Nephron progenitor cell (in vitro differentiated cells): Measurements from ENCODE around the gene NALCN.

ENCODE experiments used
- DNase-seq: peaks from one replicate; pipeline ENCODE4 v3.0.0; 2021
- H3K27ac Mint-ChIP-seq: 2 replicates; pipeline ENCODE4 v1.8.0; 2021; ENCODE audit warnings: mild to moderate bottlenecking, moderate library complexity, mixed read lengths
- H3K27me3 Mint-ChIP-seq: 2 replicates; pipeline ENCODE4 v1.8.0; 2021; ENCODE audit warnings: mild to moderate bottlenecking, low read depth, mixed read lengths; ENCODE audit not compliant: poor library complexity
- H3K36me3 Mint-ChIP-seq: 2 replicates; pipeline ENCODE4 v1.8.0; 2021; ENCODE audit warnings: low read depth, mixed read lengths
- H3K4me1 Mint-ChIP-seq: 2 replicates; pipeline ENCODE4 v1.8.0; 2021; ENCODE audit warnings: mixed read lengths
- H3K4me3 Mint-ChIP-seq: 2 replicates; pipeline ENCODE4 v1.8.0; 2021; ENCODE audit warnings: mild to moderate bottlenecking, moderate library complexity, mixed read lengths
- H3K9me3 Mint-ChIP-seq: 2 replicates; pipeline ENCODE4 v1.8.0; 2021; ENCODE audit warnings: mild to moderate bottlenecking, moderate library complexity, mixed read lengths
- TF ChIP-seq, protein P1 (sequence below): fragments of 200-600 bp; sonication (generic); IDR thresholded peaks from 2 replicates; pipeline ENCODE4 v1.5.0; 2021; ENCODE audit warnings: antibody characterized with exemption

Gene NALCN

DNA sequence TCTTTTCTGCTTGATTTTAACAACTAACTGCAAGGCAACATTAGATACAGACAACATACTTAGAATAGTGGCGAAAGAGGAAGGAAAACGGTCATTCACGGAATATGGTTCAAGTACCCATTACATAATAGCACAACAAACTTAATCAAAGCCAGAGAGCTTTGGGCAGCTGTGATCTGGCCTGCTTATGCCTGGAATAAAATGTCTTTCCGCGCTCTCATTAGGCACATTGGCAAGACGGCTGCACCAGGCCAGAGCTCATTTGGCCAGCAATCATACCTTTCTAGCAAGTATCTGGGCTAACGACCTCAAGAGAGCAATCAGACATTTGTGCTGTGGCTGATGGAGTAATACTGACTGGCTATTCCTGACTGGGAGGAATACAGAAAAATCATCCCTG lies 112.8 kb downstream of the NALCN start:
- Mint-ChIP-seq H3K9me3 (no peaks in the 10 kb centered on the region), H3K27me3 (peaks cover 7% of the 10 kb centered on the region), H3K27ac (no peak overlapping the region), H3K4me3 (no peak overlapping the region), H3K36me3 (no peaks in the 10 kb centered on the region), H3K4me1 (no peaks in the 10 kb centered on the region)
- TF ChIP-seq, protein P1, sequence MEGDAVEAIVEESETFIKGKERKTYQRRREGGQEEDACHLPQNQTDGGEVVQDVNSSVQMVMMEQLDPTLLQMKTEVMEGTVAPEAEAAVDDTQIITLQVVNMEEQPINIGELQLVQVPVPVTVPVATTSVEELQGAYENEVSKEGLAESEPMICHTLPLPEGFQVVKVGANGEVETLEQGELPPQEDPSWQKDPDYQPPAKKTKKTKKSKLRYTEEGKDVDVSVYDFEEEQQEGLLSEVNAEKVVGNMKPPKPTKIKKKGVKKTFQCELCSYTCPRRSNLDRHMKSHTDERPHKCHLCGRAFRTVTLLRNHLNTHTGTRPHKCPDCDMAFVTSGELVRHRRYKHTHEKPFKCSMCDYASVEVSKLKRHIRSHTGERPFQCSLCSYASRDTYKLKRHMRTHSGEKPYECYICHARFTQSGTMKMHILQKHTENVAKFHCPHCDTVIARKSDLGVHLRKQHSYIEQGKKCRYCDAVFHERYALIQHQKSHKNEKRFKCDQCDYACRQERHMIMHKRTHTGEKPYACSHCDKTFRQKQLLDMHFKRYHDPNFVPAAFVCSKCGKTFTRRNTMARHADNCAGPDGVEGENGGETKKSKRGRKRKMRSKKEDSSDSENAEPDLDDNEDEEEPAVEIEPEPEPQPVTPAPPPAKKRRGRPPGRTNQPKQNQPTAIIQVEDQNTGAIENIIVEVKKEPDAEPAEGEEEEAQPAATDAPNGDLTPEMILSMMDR = no peak
- DNase-seq = no peak

DNA sequence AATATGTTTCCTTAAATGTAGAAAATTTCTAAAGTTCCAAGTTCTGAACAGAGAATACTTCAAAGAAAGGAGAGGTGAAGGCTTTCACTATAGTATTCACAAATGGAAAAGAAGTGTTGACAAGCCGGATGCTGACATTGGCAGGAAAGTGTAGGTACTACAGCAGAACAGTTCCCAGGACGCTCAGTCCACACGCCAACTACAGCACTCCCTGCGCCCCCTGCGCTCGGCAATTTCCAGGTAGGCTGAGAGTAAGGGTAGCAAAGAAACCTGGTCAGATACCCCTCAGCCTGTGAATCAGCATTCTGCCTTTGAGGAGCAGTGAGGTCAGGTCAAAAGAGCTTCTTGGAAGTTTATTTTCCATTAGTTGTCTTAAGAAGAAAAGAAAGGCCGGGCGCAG lies 115.3 kb downstream of the NALCN start:
- H3K4me1 Mint-ChIP-seq = no peaks in the 10 kb centered on the region
- no peaks in the 10 kb centered on the region for H3K36me3 Mint-ChIP-seq
- TF ChIP-seq, protein P1 = no peak
- H3K27me3 Mint-ChIP-seq = no peaks in the 10 kb centered on the region
- no peak overlapping the region for H3K27ac Mint-ChIP-seq
- no peak for DNase-seq
- peaks cover 3% of the 10 kb centered on the region for H3K9me3 Mint-ChIP-seq
- H3K4me3 Mint-ChIP-seq = no peak overlapping the region

DNA sequence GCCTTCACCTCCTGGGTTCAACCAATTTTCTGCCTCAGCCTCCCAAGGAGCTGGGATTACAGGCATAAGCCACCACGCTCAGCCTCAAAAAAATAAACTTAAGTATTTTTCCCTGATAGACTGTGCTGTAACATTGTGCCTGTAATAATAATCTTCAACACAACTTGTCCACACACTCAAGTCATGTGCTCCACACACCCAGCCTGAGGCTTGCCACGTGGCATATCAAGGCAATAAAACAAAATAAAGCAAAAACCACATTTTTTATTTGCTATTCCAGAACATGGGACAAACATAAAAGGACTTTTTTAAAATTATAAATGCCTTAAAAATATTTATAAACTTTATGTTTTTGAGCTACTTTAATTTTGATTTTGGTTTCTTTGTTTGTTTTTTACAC lies 115.8 kb downstream of the NALCN start:
- H3K36me3 Mint-ChIP-seq = no peaks in the 10 kb centered on the region

DNA sequence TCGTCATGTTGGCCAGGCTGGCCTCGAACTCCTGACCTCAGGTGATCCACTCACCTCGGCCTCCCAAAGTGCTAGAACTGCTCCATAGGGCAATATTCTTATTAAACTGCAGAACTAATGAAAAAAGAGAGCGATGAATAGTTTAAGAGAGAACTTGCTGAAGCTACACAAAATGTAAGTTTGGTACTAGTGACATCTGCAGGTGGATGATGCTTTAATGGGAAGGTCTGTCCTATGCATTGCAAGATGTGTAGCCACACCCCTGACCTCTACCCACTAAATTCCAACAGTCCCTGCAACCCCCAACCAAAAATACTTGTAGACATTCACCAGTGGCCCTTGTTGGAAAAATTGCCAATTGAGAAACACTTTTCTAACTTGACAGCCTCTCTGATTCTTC lies 117.8 kb downstream of the NALCN start:
- Mint-ChIP-seq H3K9me3 (peaks cover 9% of the 10 kb centered on the region), H3K4me1 (no peaks in the 10 kb centered on the region), H3K27me3 (no peaks in the 10 kb centered on the region), H3K36me3 (no peaks in the 10 kb centered on the region), H3K4me3 (no peak overlapping the region), H3K27ac (no peak overlapping the region)
- TF ChIP-seq, protein P1 = no peak
- no peak for DNase-seq

More for the DNA sequence above, 115.8 kb downstream of the NALCN start:
- no peak overlapping the region for H3K27ac Mint-ChIP-seq
- H3K9me3 Mint-ChIP-seq = peaks cover 5% of the 10 kb centered on the region
- DNase-seq = no peak
- no peak overlapping the region for H3K4me3 Mint-ChIP-seq
- H3K27me3 Mint-ChIP-seq = no peaks in the 10 kb centered on the region
- no peaks in the 10 kb centered on the region for H3K4me1 Mint-ChIP-seq
- TF ChIP-seq, protein P1 = no peak

DNA sequence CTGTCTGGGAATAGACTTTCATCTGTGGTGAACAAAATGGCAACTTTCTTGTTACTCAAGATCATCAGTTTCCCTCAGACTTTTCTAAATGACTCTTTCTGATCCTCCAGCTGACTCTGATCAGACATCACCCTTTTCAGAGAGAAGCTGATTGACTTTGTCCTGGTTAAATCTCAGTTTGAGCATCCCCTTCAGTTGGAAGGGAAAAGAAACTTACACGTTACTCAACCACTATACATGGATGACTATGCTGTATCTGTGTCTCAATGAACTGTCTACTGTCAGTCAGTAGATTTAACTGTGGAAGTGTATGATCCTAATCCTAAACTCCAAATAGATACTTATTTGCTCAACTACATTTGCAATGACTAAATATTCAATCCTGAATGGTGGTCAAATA lies 118.5 kb downstream of the NALCN start:
- no peaks in the 10 kb centered on the region for H3K36me3 Mint-ChIP-seq
- H3K9me3 Mint-ChIP-seq = peaks cover 9% of the 10 kb centered on the region
- no peak overlapping the region for H3K27ac Mint-ChIP-seq
- no peaks in the 10 kb centered on the region for H3K4me1 Mint-ChIP-seq
- no peak overlapping the region for H3K4me3 Mint-ChIP-seq
- no peak for DNase-seq
- no peaks in the 10 kb centered on the region for H3K27me3 Mint-ChIP-seq
- TF ChIP-seq, protein P1 = no peak

DNA sequence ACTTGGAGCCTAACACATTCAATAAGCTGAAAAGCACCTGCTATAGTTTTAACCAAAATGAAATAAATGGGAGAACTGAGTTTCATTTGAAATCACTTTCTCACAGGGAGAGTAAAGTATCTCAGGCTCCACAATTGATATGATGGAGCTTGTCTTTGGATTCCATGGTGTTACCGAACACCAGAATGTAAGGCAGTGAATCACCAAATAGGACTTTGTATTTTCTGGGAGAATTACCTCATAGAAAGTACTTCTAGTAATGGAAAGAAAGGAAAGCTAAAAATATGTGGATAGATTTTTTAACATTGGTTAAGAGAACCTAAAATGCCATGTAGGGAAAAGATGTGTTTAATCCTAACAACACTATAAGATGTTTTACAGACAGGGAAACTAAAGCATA lies 123.6 kb downstream of the NALCN start:
- Mint-ChIP-seq H3K9me3 (peaks cover 9% of the 10 kb centered on the region), H3K4me1 (no peaks in the 10 kb centered on the region), H3K4me3 (no peak overlapping the region), H3K27ac (no peak overlapping the region), H3K36me3 (no peaks in the 10 kb centered on the region), H3K27me3 (no peaks in the 10 kb centered on the region)
- TF ChIP-seq, protein P1 = no peak
- DNase-seq = no peak
